ENCODE results near the gene EPHB2. TPM values are rescaled to one million over a fixed set of nuclear protein-coding genes. Genes with fewer than 3 reads are reported as not detected.
A peak's percentile ranks its signal among the peaks of the same experiment; 100 is the strongest.

The EPHB2 gene
- total RNA-seq = 57.2 and 60.3 TPM in 2 replicates
- long read RNA-seq, partial matches to known transcripts = 27 of 37 reads
- long read RNA-seq, other reads (novel, unspliced or antisense) = 10 of 37 reads

DNA sequence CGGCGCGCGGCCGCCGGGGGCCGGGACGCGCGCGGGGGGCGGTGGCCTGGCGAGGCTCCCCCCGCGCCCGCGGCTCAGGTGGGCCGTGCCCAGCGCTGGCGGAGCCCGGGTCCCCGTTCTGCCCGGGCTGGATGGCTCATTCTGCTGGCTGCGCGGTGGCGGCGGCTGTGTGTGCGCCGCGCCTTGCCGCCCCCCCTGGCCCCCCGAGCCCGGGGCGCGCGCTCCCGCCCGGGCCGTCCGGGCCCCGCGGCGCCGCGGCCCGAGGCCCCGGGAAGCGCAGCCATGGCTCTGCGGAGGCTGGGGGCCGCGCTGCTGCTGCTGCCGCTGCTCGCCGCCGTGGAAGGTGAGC lies at the start of gene EPHB2:
TSS of gene EPHB2 (plus strand) at position 139 of the 349 bp plus-strand sequence. CDS start at position 283, 144 bp downstream.
- Mint-ChIP-seq H3K27ac (ENCODE audit: unreplicated experiment) (peak within 1 kb of the TSS; percentile 92), H3K36me3 (ENCODE audit: low read depth) (no peaks in the 10 kb centered on the region), H3K4me3 (peak within 1 kb of the TSS; percentile 90), H3K27me3 (ENCODE audit: low read depth) (peaks cover 5% of the 10 kb centered on the region), H3K9me3 (no peaks in the 10 kb centered on the region), H3K4me1 (peaks cover 51% of the 10 kb centered on the region)
- peak; percentile 58 for DNase-seq (ENCODE audit: low read depth, low spot score)
- TF ChIP-seq, protein P1, sequence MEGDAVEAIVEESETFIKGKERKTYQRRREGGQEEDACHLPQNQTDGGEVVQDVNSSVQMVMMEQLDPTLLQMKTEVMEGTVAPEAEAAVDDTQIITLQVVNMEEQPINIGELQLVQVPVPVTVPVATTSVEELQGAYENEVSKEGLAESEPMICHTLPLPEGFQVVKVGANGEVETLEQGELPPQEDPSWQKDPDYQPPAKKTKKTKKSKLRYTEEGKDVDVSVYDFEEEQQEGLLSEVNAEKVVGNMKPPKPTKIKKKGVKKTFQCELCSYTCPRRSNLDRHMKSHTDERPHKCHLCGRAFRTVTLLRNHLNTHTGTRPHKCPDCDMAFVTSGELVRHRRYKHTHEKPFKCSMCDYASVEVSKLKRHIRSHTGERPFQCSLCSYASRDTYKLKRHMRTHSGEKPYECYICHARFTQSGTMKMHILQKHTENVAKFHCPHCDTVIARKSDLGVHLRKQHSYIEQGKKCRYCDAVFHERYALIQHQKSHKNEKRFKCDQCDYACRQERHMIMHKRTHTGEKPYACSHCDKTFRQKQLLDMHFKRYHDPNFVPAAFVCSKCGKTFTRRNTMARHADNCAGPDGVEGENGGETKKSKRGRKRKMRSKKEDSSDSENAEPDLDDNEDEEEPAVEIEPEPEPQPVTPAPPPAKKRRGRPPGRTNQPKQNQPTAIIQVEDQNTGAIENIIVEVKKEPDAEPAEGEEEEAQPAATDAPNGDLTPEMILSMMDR (conservative IDR thresholded peaks at IDR 0.05) = no peak

DNA sequence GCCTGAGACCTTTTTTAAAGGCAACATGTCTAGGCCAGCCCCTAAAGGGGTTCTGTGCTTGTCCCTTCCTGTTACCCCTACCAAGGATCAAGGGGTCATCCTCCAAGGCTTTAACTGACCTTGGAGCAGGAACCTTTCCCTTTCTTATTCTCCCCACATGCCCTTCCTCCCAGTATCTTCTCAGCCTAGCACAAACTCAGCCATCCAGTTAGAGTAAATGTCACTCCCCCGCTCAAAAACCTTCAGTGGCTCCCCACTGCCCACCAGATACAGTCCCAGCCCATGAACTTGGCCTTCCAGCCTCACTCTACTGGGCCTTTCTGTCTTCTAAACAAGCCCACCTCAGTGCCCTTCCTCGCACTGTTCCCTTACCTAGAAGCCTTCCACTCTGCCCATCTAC lies 48.8 kb upstream of the EPHB2 start:
- Mint-ChIP-seq H3K36me3 (ENCODE audit: low read depth) (no peaks in the 10 kb centered on the region), H3K9me3 (no peaks in the 10 kb centered on the region), H3K4me3 (no peak overlapping the region), H3K27ac (ENCODE audit: unreplicated experiment) (no peak overlapping the region), H3K4me1 (peaks cover 11% of the 10 kb centered on the region), H3K27me3 (ENCODE audit: low read depth) (peaks cover 15% of the 10 kb centered on the region)
- DNase-seq (ENCODE audit: low read depth, low spot score) = no peak
- TF ChIP-seq, protein P1 (conservative IDR thresholded peaks at IDR 0.05) = no peak

DNA sequence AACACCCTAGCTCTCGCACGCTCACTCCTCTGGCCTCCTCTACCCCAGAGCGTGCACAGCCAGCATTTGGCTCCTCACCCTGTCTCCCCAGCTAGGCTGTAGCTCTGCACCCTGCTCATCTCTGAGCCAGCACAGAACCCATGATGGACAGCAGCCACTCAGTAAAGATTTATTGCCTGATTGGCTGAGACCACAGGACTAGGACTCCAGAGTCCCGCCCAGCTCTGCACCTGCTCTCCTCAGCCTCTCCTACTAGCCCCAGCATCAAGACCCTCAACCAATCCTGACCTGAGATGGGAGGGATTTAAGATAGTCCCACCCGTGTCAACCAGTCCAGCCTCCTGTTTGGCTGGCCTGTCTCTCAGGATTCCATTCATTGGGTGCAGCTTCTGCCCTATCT lies 48.3 kb upstream of the EPHB2 start:
- no peak overlapping the region for H3K4me3 Mint-ChIP-seq
- no peak for DNase-seq (ENCODE audit: low read depth, low spot score)
- TF ChIP-seq, protein P1 (conservative IDR thresholded peaks at IDR 0.05) = no peak
- H3K36me3 Mint-ChIP-seq (ENCODE audit: low read depth) = no peaks in the 10 kb centered on the region
- H3K27me3 Mint-ChIP-seq (ENCODE audit: low read depth) = peaks cover 11% of the 10 kb centered on the region
- no peaks in the 10 kb centered on the region for H3K9me3 Mint-ChIP-seq
- H3K27ac Mint-ChIP-seq (ENCODE audit: unreplicated experiment) = no peak overlapping the region
- H3K4me1 Mint-ChIP-seq = peaks cover 11% of the 10 kb centered on the region

DNA sequence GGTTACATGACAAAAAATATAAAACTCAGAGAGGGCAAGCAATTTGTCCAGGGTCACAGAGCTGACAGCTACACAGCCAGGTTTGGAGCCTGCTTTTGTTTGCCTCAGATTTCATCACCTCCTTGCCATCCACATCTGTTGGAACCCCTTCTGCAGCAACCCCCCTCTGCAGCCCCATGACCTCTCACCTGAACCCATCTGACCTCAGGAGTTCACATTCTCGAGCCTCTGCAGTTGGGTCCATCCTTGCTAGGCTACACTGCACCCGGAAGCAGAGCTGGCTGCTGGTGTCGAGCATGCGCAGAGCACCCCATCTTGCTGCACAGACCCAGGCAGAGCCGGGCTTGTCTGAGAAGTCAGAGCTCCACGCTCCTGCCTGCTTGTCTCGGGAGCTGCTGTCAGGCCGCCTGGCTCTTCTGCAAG lies 47.6 kb upstream of the EPHB2 start:
- no peak overlapping the region for H3K4me3 Mint-ChIP-seq
- peaks cover 11% of the 10 kb centered on the region for H3K4me1 Mint-ChIP-seq
- no peak for DNase-seq (ENCODE audit: low read depth, low spot score)
- TF ChIP-seq, protein P1 (conservative IDR thresholded peaks at IDR 0.05) = no peak
- H3K27me3 Mint-ChIP-seq (ENCODE audit: low read depth) = peaks cover 8% of the 10 kb centered on the region
- H3K27ac Mint-ChIP-seq (ENCODE audit: unreplicated experiment) = no peak overlapping the region
- no peaks in the 10 kb centered on the region for H3K36me3 Mint-ChIP-seq (ENCODE audit: low read depth)
- H3K9me3 Mint-ChIP-seq = no peaks in the 10 kb centered on the region

DNA sequence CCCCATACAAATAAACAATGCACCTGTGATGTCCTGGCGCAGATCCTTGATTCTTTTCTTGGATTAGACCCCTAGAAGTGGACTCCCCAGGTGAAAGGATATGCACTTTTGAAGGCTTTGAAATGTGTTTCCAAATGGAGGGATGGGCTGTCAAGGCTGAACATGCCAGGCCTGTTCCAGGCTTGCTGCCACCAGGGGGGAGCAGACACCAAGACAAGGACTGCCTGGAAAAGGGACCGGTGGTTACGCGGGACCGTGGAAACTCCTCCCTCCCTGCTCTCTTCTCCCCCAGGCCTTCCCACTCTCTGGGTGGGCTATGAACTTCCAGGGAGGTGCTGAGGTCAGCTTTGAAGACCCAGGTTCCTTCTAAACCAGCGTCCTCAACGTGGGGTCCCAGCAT lies 44.9 kb upstream of the EPHB2 start:
- DNase-seq (ENCODE audit: low read depth, low spot score) = peak; percentile 55
- H3K36me3 Mint-ChIP-seq (ENCODE audit: low read depth) = no peaks in the 10 kb centered on the region
- peaks cover 8% of the 10 kb centered on the region for H3K27me3 Mint-ChIP-seq (ENCODE audit: low read depth)
- H3K4me3 Mint-ChIP-seq = no peak overlapping the region
- no peaks in the 10 kb centered on the region for H3K9me3 Mint-ChIP-seq
- H3K27ac Mint-ChIP-seq (ENCODE audit: unreplicated experiment) = no peak overlapping the region
- peaks cover 11% of the 10 kb centered on the region for H3K4me1 Mint-ChIP-seq
- TF ChIP-seq, protein P1 (conservative IDR thresholded peaks at IDR 0.05) = peak; percentile 80
